GM12873 (cell line): ENCODE measurements around the gene INSRR.
A peak's percentile ranks its signal among the peaks of the same experiment; 100 is the strongest.

ENCODE experiments used
- CTCF ChIP-seq: IDR thresholded peaks from 2 replicates; pipeline ENCODE4 v1.5.1; 2012; ENCODE audit warnings: low read depth, mild to moderate bottlenecking, moderate library complexity, low read length, control low read depth; ENCODE audit not compliant: insufficient read depth; ENCODE audit errors: missing control alignments

INSRR gene

GRCh38 chr1:156893048-156893953 lies 34.4 kb upstream of the INSRR start, which contains the start of gene PEAR1:
TSS of gene PEAR1 (plus strand) at chr1:156893718. CDS start at chr1:156903927, 10,209 bp downstream.
- TF ChIP-seq CTCF: no peak

- peak; percentile 80 for TF ChIP-seq CTCF
Observed at GRCh38 chr1:156892190-156893047, 33.5 kb upstream of the INSRR start.

- TF ChIP-seq CTCF: peak; percentile 88
Observed at GRCh38 chr1:156889802-156890580, 31.1 kb upstream of the INSRR start.

GRCh38 chr1:156887734-156888133 lies 28.8 kb upstream of the INSRR start:
- TF ChIP-seq CTCF: no peak

- TF ChIP-seq CTCF: no peak
Observed at GRCh38 chr1:156887317-156887716, 28.4 kb upstream of the INSRR start.

- no peak for TF ChIP-seq CTCF
Observed at GRCh38 chr1:156886583-156887281, 27.8 kb upstream of the INSRR start.
